ENCODE data around the gene PDS5B.

- no peak for TF ChIP-seq CTCF (IDR thresholded peaks at IDR 0.05)
- no peak for TF ChIP-seq POLR2AphosphoS5 (IDR thresholded peaks at IDR 0.05; ENCODE audit: insufficient read depth in 1 of 2, low read depth in 1 of 2)
- TF ChIP-seq POLR2A (IDR thresholded peaks at IDR 0.05): no peak
Measured at GRCh38 chr13:32822771-32823170, 236.5 kb downstream of the PDS5B start.
